K562 (cell line): ENCODE results near the gene EIF4E3. TPM values are rescaled to one million over a fixed set of nuclear protein-coding genes. Genes with fewer than 3 reads are reported as not detected.

Source experiments
- ATAC-seq: fragments of 200-7000 bp; cut with Tn5 transposase; 3 replicates; pipeline ENCODE4 v1.9.1; 2020; ENCODE audit warnings: moderate library complexity
- BruUV-seq: library from RNA; stranded (reverse); fragments of 400-500 nt; replicated peaks from 2 replicates; lab custom pipeline; 2021; lab: Mats Ljungman, UMichigan
- CTCF ChIA-PET: fragments of 300-600 bp; formaldehyde crosslinking; extraction: SDS; loops from one replicate; lab custom pipeline; 2021; ENCODE audit warnings: low intra/inter-chr PET ratio; lab: Yijun Ruan, JAX
- POLR2A ChIA-PET: fragments of 300-600, 350-650 bp; sonication (Branson Sonifier 250); formaldehyde crosslinking; extraction: SDS; loops from one replicate; lab custom pipeline; 2021; ENCODE audit warnings: antibody characterized with exemption, inconsistent platforms; lab: Yijun Ruan, JAX
- DNase-seq, 4 experiments: peaks; one replicate each; pipeline versions ENCODE4 v3.0.0 to v3.0.0-alpha.2; 2011 to 2018; ENCODE audit warnings: low spot score in 3 of 4, mixed read lengths in 3 of 4; ENCODE audit errors: extremely low read depth in 1 of 4
- FAIRE-seq: peaks from 2 replicates; lab custom pipeline; 2011; peaks lifted over from hg19 to GRCh38; lab: Jason Lieb, UNC
- H2AFZ ChIP-seq: 2 replicates; pipeline ENCODE4 v1.6.0; 2011; ENCODE audit warnings: low read depth, low read length, control low read depth, inconsistent platforms
- H3K27ac ChIP-seq: fragments of 200-600 bp; 3 replicates; pipeline ENCODE4 v1.8.0; 2011; ENCODE audit warnings: low read depth, mild to moderate bottlenecking, control low read depth, inconsistent platforms, low read length, moderate library complexity, mixed read lengths; ENCODE audit errors: extremely low read depth
- H3K27me3 ChIP-seq, 2 experiments: fragments of 300-600 bp in 1 of 2; 2 replicates in 1 of 2; 3 replicates in 1 of 2; pipeline versions ENCODE4 v1.6.0 to v1.8.0; 2011; ENCODE audit warnings: inconsistent platforms in 2 of 2, low read length in 2 of 2, mild to moderate bottlenecking in 1 of 2, mixed read lengths in 1 of 2, moderate library complexity in 1 of 2; ENCODE audit not compliant: control insufficient read depth in 2 of 2, insufficient read depth in 2 of 2
- H3K36me3 ChIP-seq: fragments of 300-600 bp; 3 replicates; pipeline ENCODE4 v1.8.0; 2011; ENCODE audit warnings: mild to moderate bottlenecking, low read length, inconsistent platforms; ENCODE audit not compliant: control insufficient read depth, insufficient read depth
- H3K4me1 ChIP-seq, 2 experiments: fragments of 200-600 bp in 1 of 2; replicated peaks in 1 of 2; 2 replicates in 1 of 2; 3 replicates in 1 of 2; pipeline versions ENCODE4 v1.5.1 to v1.8.0; 2011; ENCODE audit warnings: inconsistent platforms in 2 of 2, low read length in 2 of 2, mild to moderate bottlenecking in 1 of 2, mixed read lengths in 1 of 2, moderate library complexity in 1 of 2; ENCODE audit not compliant: control insufficient read depth in 2 of 2, insufficient read depth in 2 of 2
- H3K4me2 ChIP-seq: 2 replicates; pipeline ENCODE4 v1.6.1; 2011; ENCODE audit warnings: low read length, control low read depth, inconsistent platforms, mixed read lengths; ENCODE audit not compliant: insufficient read depth
- H3K4me3 ChIP-seq: fragments of 200-600 bp; sonication (generic), shearing (Covaris generic); 2 replicates; pipeline ENCODE4 v1.5.1; 2016; ENCODE audit warnings: control low read depth, inconsistent platforms
- H3K79me2 ChIP-seq: fragments of 200-600 bp; 3 replicates; pipeline ENCODE4 v1.8.0; 2011; ENCODE audit warnings: low read length, inconsistent platforms; ENCODE audit not compliant: control insufficient read depth, insufficient read depth
- H3K9ac ChIP-seq, 2 experiments: 2 replicates each; pipeline versions ENCODE4 v1.6.0 to v1.6.1; 2011; ENCODE audit warnings: low read depth in 2 of 2, low read length in 2 of 2, control low read depth in 1 of 2, inconsistent platforms in 1 of 2, mild to moderate bottlenecking in 1 of 2, mixed read lengths in 1 of 2; ENCODE audit not compliant: insufficient read depth in 1 of 2
- H3K9me1 ChIP-seq: one replicate; pipeline ENCODE4 v1.6.0; 2011; ENCODE audit warnings: inconsistent platforms, mild to moderate bottlenecking, low read length, moderate library complexity; ENCODE audit not compliant: control insufficient read depth, insufficient read depth
- H3K9me3 ChIP-seq: replicated peaks from 2 replicates; pipeline ENCODE4 v1.5.1; 2011; ENCODE audit warnings: low read depth, low read length, inconsistent platforms; ENCODE audit not compliant: control insufficient read depth, insufficient read depth
- H4K20me1 ChIP-seq: replicated peaks from 2 replicates; pipeline ENCODE4 v1.6.1; 2011; ENCODE audit warnings: low read length, inconsistent platforms, mixed read lengths; ENCODE audit not compliant: control insufficient read depth, insufficient read depth
- HLTF ChIP-seq: fragments of 450-650 bp; IDR thresholded peaks from 2 replicates; pipeline ENCODE4 v1.6.1; 2016
- JUN ChIP-seq, 2 experiments: sonication (generic) in 1 of 2; formaldehyde crosslinking in 1 of 2; IDR thresholded peaks; 2 replicates each; pipeline versions ENCODE4 v1.6.1 to v1.8.0; 2012 to 2022; ENCODE audit warnings: borderline replicate concordance in 2 of 2, mild to moderate bottlenecking in 2 of 2, improper control_type of control experiment in 1 of 2, low read depth in 1 of 2, low read length in 1 of 2, missing genetic modification reagents in 1 of 2
- NFYB ChIP-seq: IDR thresholded peaks from 2 replicates; pipeline ENCODE4 v1.6.1; 2011; ENCODE audit warnings: mild to moderate bottlenecking, moderate library complexity; ENCODE audit not compliant: insufficient read length; ENCODE audit errors: extremely low read depth
- PHF21A ChIP-seq: fragments of 450-650 bp; IDR thresholded peaks from 2 replicates; pipeline ENCODE4 v1.6.1; 2017; ENCODE audit warnings: low read depth, borderline replicate concordance
- RFX5 ChIP-seq: IDR thresholded peaks from 2 replicates; pipeline ENCODE4 v1.6.1; 2011; ENCODE audit warnings: low read depth, mild to moderate bottlenecking, improper control_type of control experiment, low read length
- TFAM ChIP-seq: fragments of 250-450 bp; sonication (Bioruptor Pico); conservative IDR thresholded peaks from 2 replicates; pipeline ENCODE4 v1.5.0; 2021; ENCODE audit warnings: mild to moderate bottlenecking, moderate library complexity
- WGBS: fragments of 100-300 bp; shearing (Covaris generic); methylation state at CpG from one replicate; pipeline ENCODE4 v1.1.6; 2016; ENCODE audit warnings: low coverage, mixed read lengths; ENCODE audit not compliant: insufficient coverage; ENCODE audit errors: missing lambda C conversion rate; 5-methylcytosine and 5-hydroxymethylcytosine counted together
- in situ Hi-C: fragments of 300-500 bp; cut with MboI; formaldehyde crosslinking; loops from 4 replicates; pipeline ENCODE4 v1.15.0; 2018; ENCODE audit warnings: inconsistent platforms, mixed read lengths
- intact Hi-C: fragments of 100-400 bp; cut with micrococcal nuclease; formaldehyde crosslinking; loops from 2 replicates; pipeline ENCODE4 v1.14.2; 2022
- polyA plus RNA-seq, 8 experiments: library from polyadenylated mRNA; depleted of rRNA in 4 of 8; stranded (reverse) in 5 of 8; unstranded in 3 of 8; fragments of >200 nt; fragmentation: Nextera tagmentation in 2 of 8; fragmentation: Illumina TruSeq in 1 of 8; extraction: Ambion mirVana in 2 of 8; extraction: Trizol in 1 of 8; gene quantifications; 2 replicates each; pipeline versions ENCODE4 v1.2.1 to v1.2.3, GENCODE V29; 2011 to 2014; ENCODE audit warnings: inconsistent platforms in 1 of 8, missing spikeins in 1 of 8
- total RNA-seq, 7 experiments: library from RNA; depleted of rRNA in 6 of 7; stranded (reverse); fragments of >200 nt in 6 of 7; fragmentation: Illumina TruSeq in 2 of 7; extraction: Trizol in 2 of 7; gene quantifications; 2 replicates each; pipeline versions ENCODE4 v1.2.1 to v1.2.3, GENCODE V29; 2011 to 2021; ENCODE audit warnings: low replicate concordance in 1 of 7

The EIF4E3 gene
- total and polyA plus RNA-seq, 9 of the 15 experiments (the other 6 are each of a cell fraction or from before 2014, with no cell fraction given) = 0.18 to 2.5 (median 1.1) TPM

DNA sequence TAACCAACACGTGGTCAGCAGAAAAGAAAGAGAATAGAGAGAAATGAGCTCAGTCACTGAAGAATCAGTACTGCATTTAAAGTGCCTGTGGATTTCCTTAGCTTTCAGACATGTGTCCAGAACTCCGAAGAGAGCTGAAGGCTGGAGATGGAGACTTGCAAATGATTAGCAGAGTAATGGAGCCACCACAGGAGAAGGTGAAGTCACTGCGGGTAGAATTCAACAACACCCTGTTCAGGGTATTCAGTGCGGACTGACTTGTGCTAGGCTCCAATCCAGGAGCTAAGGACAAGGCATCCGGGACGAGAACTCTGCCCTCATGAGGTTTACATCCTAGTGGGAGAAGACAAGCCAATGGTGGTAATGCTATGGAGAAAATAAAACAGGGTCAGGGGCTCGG, 4.2 kb downstream of the EIF4E3 start (continued):
- no peak for TF ChIP-seq JUN (IDR thresholded peaks at IDR 0.05; ENCODE audit: borderline replicate concordance, low read depth, low read length)
- TF ChIP-seq JUN (CRISPR knock-in tag; IDR thresholded peaks at IDR 0.05; ENCODE audit: borderline replicate concordance) = no peak
- no peak for TF ChIP-seq HLTF

GRCh38 chr3:71718072-71718471, 7.1 kb downstream of the EIF4E3 start:
- Histone ChIP-seq H3K9me3 (no peaks in the 10 kb centered on the region), H4K20me1 (no peaks in the 10 kb centered on the region), H2AFZ (no peak overlapping the region), H3K4me3 (no peak overlapping the region), H3K27me3 (peaks cover 6 to 21% of the 10 kb centered on the region in 2 experiments), H3K27ac (no peak overlapping the region), H3K9me1 (no peaks in the 10 kb centered on the region), H3K4me1 (no peaks in the 10 kb centered on the region; a peak in 1 of 5 replicates), H3K36me3 (no peaks in the 10 kb centered on the region), H3K4me2 (no peak overlapping the region), H3K79me2 (no peaks in the 10 kb centered on the region), H3K9ac (no peak overlapping the region)
- intact Hi-C loops (loop anchor here (10.0 kb wide), 2 partner anchors 547 to 1367 kb away; no protein-coding TSS in a partner anchor), in situ Hi-C loops (loop anchor here (10.0 to 25.0 kb wide), 2 partner anchors 1107 to 1369 kb away; no protein-coding TSS in a partner anchor)
- no TSS peak for BruUV-seq
- FAIRE-seq (no peak), DNase-seq (no peak), ATAC-seq (no peak)
- ChIA-PET CTCF (no interaction called here), POLR2A (no interaction called here)
- TF ChIP-seq RFX5 = no peak
- TF ChIP-seq TFAM (CRISPR knock-in tag) = no peak
- no peak for TF ChIP-seq NFYB
- no peak for TF ChIP-seq PHF21A
- WGBS = 3% methylated on average over 4 of the region's 4 CpGs
